CD14-positive monocyte (primary cell): ENCODE measurements around the gene ZNF423. TPM values are rescaled to one million over a fixed set of nuclear protein-coding genes. Genes with fewer than 3 reads are reported as not detected.

Source experiments
- DNase-seq, 3 donors: peaks; one replicate each; pipeline ENCODE4 v3.0.0-alpha.2; 2011 to 2022
- H2AFZ ChIP-seq: 2 replicates; pipeline ENCODE4 v1.6.0; 2012; ENCODE audit warnings: mild to moderate bottlenecking, low read depth, low read length, inconsistent platforms; ENCODE audit not compliant: insufficient read depth, poor library complexity, severe bottlenecking
- H3K27ac ChIP-seq, 2 donors: 1 replicate in 1 of 2; 2 replicates in 1 of 2; pipeline ENCODE4 v1.5.1; 2012 to 2013; ENCODE audit warnings: low read length in 2 of 2, control low read depth in 1 of 2, inconsistent platforms in 1 of 2, low read depth in 1 of 2, mild to moderate bottlenecking in 1 of 2
- H3K27me3 ChIP-seq, 2 donors: one replicate each; pipeline versions ENCODE4 v1.6.0 to v1.6.1; 2011 to 2013; ENCODE audit warnings: low read length in 2 of 2; ENCODE audit not compliant: control insufficient read depth in 2 of 2, insufficient read depth in 2 of 2
- H3K36me3 ChIP-seq, 2 donors: replicated peaks in 1 of 2; 1 replicate in 1 of 2; 2 replicates in 1 of 2; pipeline versions ENCODE4 v1.5.1 to v1.6.1; 2012 to 2013; ENCODE audit warnings: low read length in 2 of 2, control low read depth in 1 of 2, inconsistent platforms in 1 of 2, mild to moderate bottlenecking in 1 of 2; ENCODE audit not compliant: insufficient read depth in 2 of 2, control insufficient read depth in 1 of 2
- H3K4me1 ChIP-seq, 2 donors: 1 replicate in 1 of 2; 2 replicates in 1 of 2; pipeline versions ENCODE4 v1.5.1 to v1.6.1; 2012 to 2013; ENCODE audit warnings: low read length in 2 of 2, control low read depth in 1 of 2, inconsistent platforms in 1 of 2, mild to moderate bottlenecking in 1 of 2, moderate library complexity in 1 of 2; ENCODE audit not compliant: insufficient read depth in 2 of 2, control insufficient read depth in 1 of 2
- H3K4me2 ChIP-seq: replicated peaks from 2 replicates; pipeline ENCODE3; 2012; ENCODE audit warnings: low read length, moderate library complexity, mild to moderate bottlenecking; ENCODE audit not compliant: poor library complexity, severe bottlenecking; ENCODE audit errors: extremely low read depth
- H3K4me3 ChIP-seq, 3 experiments: fragments of 200-600 bp in 1 of 3; sonication (generic) in 1 of 3; replicated peaks in 1 of 3; 1 replicate in 2 of 3; 2 replicates in 1 of 3; pipeline ENCODE4 v1.5.1; 2011 to 2013; ENCODE audit warnings: low read length in 3 of 3, mild to moderate bottlenecking in 3 of 3, control low read depth in 2 of 3, low read depth in 2 of 3, inconsistent platforms in 1 of 3, moderate library complexity in 1 of 3
- H3K79me2 ChIP-seq: 2 replicates; pipeline ENCODE4 v1.6.0; 2012; ENCODE audit warnings: mild to moderate bottlenecking, control low read depth, inconsistent platforms, low read length, moderate library complexity; ENCODE audit not compliant: insufficient read depth
- H3K9ac ChIP-seq: 2 replicates; pipeline ENCODE4 v1.6.0; 2017; ENCODE audit warnings: low read length, mild to moderate bottlenecking; ENCODE audit not compliant: insufficient read depth, poor library complexity, severe bottlenecking
- H3K9me3 ChIP-seq, 2 donors: replicated peaks in 1 of 2; 1 replicate in 1 of 2; 2 replicates in 1 of 2; pipeline versions ENCODE4 v1.5.1 to v1.6.1; 2012 to 2013; ENCODE audit warnings: low read length in 2 of 2, control low read depth in 1 of 2; ENCODE audit not compliant: control insufficient read depth in 1 of 2, insufficient read depth in 1 of 2
- H4K20me1 ChIP-seq: 2 replicates; pipeline ENCODE4 v1.6.0; 2012; ENCODE audit warnings: mild to moderate bottlenecking, low read length, control low read depth, moderate library complexity; ENCODE audit not compliant: insufficient read depth
- H3K27ac Mint-ChIP-seq, 7 donors: one replicate each; pipeline ENCODE4 v1.8.0; 2020; ENCODE audit warnings: mild to moderate bottlenecking in 7 of 7, mixed read lengths in 7 of 7, moderate library complexity in 6 of 7, inconsistent platforms in 2 of 7
- H3K27me3 Mint-ChIP-seq, 3 donors: one replicate each; pipeline ENCODE4 v1.8.0; 2021 to 2022; ENCODE audit warnings: low read depth in 3 of 3, mild to moderate bottlenecking in 3 of 3, mixed read lengths in 3 of 3, moderate library complexity in 3 of 3, inconsistent platforms in 1 of 3
- H3K36me3 Mint-ChIP-seq, 2 donors: one replicate each; pipeline ENCODE4 v1.8.0; 2020; ENCODE audit warnings: mixed read lengths in 2 of 2, inconsistent platforms in 1 of 2, mild to moderate bottlenecking in 1 of 2
- H3K4me1 Mint-ChIP-seq: one replicate; pipeline ENCODE4 v1.8.0; 2020; ENCODE audit warnings: mild to moderate bottlenecking, mixed read lengths
- H3K4me3 Mint-ChIP-seq, 2 donors: one replicate each; pipeline ENCODE4 v1.8.0; 2020; ENCODE audit warnings: mild to moderate bottlenecking in 2 of 2, mixed read lengths in 2 of 2, moderate library complexity in 1 of 2
- H3K9me3 Mint-ChIP-seq, 7 donors: one replicate each; pipeline ENCODE4 v1.8.0; 2020 to 2022; ENCODE audit warnings: mixed read lengths in 7 of 7, mild to moderate bottlenecking in 6 of 7, moderate library complexity in 6 of 7, inconsistent platforms in 2 of 7
- WGBS: methylation state at CpG from one replicate; pipeline ENCODE4 v1.1.5; 2013; ENCODE audit warnings: missing lambda C conversion rate; ENCODE audit not compliant: insufficient coverage; 5-methylcytosine and 5-hydroxymethylcytosine counted together
- intact Hi-C, 2 donors: fragments of 100-400 bp; cut with micrococcal nuclease; formaldehyde crosslinking; loops; one replicate each; pipeline versions ENCODE4 v1.15.0 to v1.15.1; 2023
- polyA plus RNA-seq, 3 donors: library from polyadenylated mRNA; depleted of rRNA in 1 of 3; unstranded in 2 of 3; stranded (reverse) in 1 of 3; fragments of 300-500 nt in 2 of 3; fragments of >200 nt in 1 of 3; fragmentation: Illumina TruSeq in 2 of 3; gene quantifications; 1 replicate in 2 of 3; 2 replicates in 1 of 3; pipeline ENCODE4 v1.2.3, GENCODE V29; 2012 to 2021
- TF ChIP-seq, protein P1 (sequence below): fragments of 200-600 bp; IDR thresholded peaks from one replicate; pipeline ENCODE4 v1.8.0; 2022; ENCODE audit warnings: antibody characterized with exemption, mild to moderate bottlenecking

ZNF423 gene
- polyA plus RNA-seq, 3 donors, result not detected

DNA sequence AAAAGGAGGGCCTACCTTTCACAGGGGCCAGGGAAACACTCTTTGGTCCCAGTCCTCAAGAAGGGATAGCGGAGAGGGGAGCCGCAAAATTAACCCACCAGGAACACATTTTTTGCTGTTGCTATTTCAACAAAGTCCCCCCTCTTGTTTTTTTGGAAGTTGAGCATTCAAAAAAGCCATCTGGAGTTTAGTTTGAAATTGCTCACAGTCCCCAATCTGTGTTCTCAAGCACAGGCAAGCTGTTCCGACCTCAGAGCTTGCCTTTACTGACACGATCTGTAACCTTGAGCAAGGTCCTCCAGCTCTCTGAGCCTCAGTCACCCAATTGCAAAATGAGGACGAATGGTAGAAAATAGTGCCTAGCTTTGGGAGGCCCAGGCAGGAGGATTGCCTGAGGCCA, 131.1 kb downstream of the ZNF423 start:
- Histone ChIP-seq H3K9me3 (peaks cover 3 to 9% of the 10 kb centered on the region in 2 donors), H3K9ac (no peak overlapping the region), H3K36me3 (no peaks in the 10 kb centered on the region), H4K20me1 (no peaks in the 10 kb centered on the region), H3K27me3 (no peaks in the 10 kb centered on the region), H3K4me2 (no peak overlapping the region), H3K4me3 (no peak overlapping the region), H2AFZ (no peak overlapping the region), H3K4me1 (no peaks in the 10 kb centered on the region), H3K79me2 (no peaks in the 10 kb centered on the region), H3K27ac (no peak overlapping the region)
- H3K27ac Mint-ChIP-seq, result no peak overlapping the region
- intact Hi-C loops, result no loop called here
- 79% methylated on average over 2 of the region's 5 CpGs for WGBS
- H3K27me3 Mint-ChIP-seq, result peaks cover 0 to 2% (median 1%) of the 10 kb centered on the region in 3 donors
- H3K4me3 Mint-ChIP-seq, result no peak overlapping the region
- TF ChIP-seq, protein P1, sequence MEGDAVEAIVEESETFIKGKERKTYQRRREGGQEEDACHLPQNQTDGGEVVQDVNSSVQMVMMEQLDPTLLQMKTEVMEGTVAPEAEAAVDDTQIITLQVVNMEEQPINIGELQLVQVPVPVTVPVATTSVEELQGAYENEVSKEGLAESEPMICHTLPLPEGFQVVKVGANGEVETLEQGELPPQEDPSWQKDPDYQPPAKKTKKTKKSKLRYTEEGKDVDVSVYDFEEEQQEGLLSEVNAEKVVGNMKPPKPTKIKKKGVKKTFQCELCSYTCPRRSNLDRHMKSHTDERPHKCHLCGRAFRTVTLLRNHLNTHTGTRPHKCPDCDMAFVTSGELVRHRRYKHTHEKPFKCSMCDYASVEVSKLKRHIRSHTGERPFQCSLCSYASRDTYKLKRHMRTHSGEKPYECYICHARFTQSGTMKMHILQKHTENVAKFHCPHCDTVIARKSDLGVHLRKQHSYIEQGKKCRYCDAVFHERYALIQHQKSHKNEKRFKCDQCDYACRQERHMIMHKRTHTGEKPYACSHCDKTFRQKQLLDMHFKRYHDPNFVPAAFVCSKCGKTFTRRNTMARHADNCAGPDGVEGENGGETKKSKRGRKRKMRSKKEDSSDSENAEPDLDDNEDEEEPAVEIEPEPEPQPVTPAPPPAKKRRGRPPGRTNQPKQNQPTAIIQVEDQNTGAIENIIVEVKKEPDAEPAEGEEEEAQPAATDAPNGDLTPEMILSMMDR, result no peak
- peaks cover 2 to 7% (median 5%) of the 10 kb centered on the region in 7 donors for H3K9me3 Mint-ChIP-seq
- H3K4me1 Mint-ChIP-seq, result no peaks in the 10 kb centered on the region
- no peaks in the 10 kb centered on the region for H3K36me3 Mint-ChIP-seq
- DNase-seq, result no peak

DNA sequence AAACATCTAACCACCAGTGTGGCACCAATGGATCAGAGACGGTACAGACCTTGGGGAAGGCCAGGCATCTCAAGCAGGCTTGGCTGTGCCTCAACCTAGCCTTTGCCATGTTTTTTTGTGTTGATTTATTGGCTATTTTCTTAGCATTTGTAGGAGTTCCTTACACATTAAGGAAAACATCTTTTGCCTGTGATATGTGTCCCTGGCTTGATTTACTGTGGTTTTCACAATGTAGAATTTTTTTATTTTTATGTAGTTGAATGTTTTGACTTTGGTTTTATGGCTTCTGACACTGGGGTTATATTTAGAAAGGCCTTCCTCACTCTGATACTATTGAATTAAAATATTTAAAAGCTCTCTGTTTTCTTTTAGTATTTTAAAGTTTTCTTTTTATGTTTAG, 132.6 kb downstream of the ZNF423 start:
- no peak overlapping the region for H3K4me3 Mint-ChIP-seq
- no CpG with 5 or more reads among the region's 1 CpG for WGBS

More for the DNA sequence above, 132.6 kb downstream of the ZNF423 start:
- intact Hi-C loops, result no loop called here
- no peak overlapping the region for H3K27ac Mint-ChIP-seq
- H3K27me3 ChIP-seq, result no peaks in the 10 kb centered on the region
- H3K4me1 ChIP-seq, result no peaks in the 10 kb centered on the region
- TF ChIP-seq, protein P1, result no peak
- H3K36me3 Mint-ChIP-seq, result no peaks in the 10 kb centered on the region
- H3K4me2 ChIP-seq, result no peak overlapping the region
- H3K9me3 ChIP-seq, result no peaks in the 10 kb centered on the region
- H3K27me3 Mint-ChIP-seq, result peaks cover 0 to 2% (median 1%) of the 10 kb centered on the region in 3 donors
- H3K79me2 ChIP-seq, result no peaks in the 10 kb centered on the region
- H3K9me3 Mint-ChIP-seq, result peaks cover 0 to 2% (median 0%) of the 10 kb centered on the region in 7 donors
- H3K27ac ChIP-seq, result no peak overlapping the region
- H2AFZ ChIP-seq, result no peak overlapping the region
- H4K20me1 ChIP-seq, result no peaks in the 10 kb centered on the region
- no peak for DNase-seq
- H3K4me3 ChIP-seq, result no peak overlapping the region
- H3K36me3 ChIP-seq, result no peaks in the 10 kb centered on the region
- H3K4me1 Mint-ChIP-seq, result no peaks in the 10 kb centered on the region
- H3K9ac ChIP-seq, result no peak overlapping the region
